HepG2 (cell line): ENCODE results near the gene RRP36. TPM values are rescaled to one million over a fixed set of nuclear protein-coding genes. Genes with fewer than 3 reads are reported as not detected.

Source experiments
- BRF2 ChIP-seq: sonication (generic); formaldehyde crosslinking; IDR thresholded peaks from 2 replicates; pipeline ENCODE4 v1.8.1; 2022; ENCODE audit warnings: mild to moderate bottlenecking, missing genetic modification reagents
- CEBPG ChIP-seq: IDR thresholded peaks from 2 replicates; pipeline ENCODE4 v1.6.1; 2016
- ERF ChIP-seq: IDR thresholded peaks from 2 replicates; pipeline ENCODE4 v1.6.1; 2018; ENCODE audit warnings: missing biosample characterization, missing genetic modification reagents
- FOXO1 ChIP-seq: sonication (generic); formaldehyde crosslinking; IDR thresholded peaks from 2 replicates; pipeline ENCODE4 v1.4.0; 2020; ENCODE audit warnings: missing genetic modification reagents
- KLF9 ChIP-seq: IDR thresholded peaks from 2 replicates; pipeline ENCODE4 v1.6.1; 2016; ENCODE audit warnings: low read depth
- KMT2A ChIP-seq: sonication (generic); formaldehyde crosslinking; IDR thresholded peaks from 2 replicates; pipeline ENCODE4 v1.4.0; 2020; ENCODE audit warnings: missing genetic modification reagents
- NCOR1 ChIP-seq: fragments of 200-600 bp; sonication (generic); IDR thresholded peaks from 2 replicates; pipeline ENCODE4 v1.7.0; 2017; ENCODE audit warnings: antibody characterized with exemption, low read length, borderline replicate concordance
- NFATC3 ChIP-seq: sonication (generic); formaldehyde crosslinking; IDR thresholded peaks from 2 replicates; pipeline ENCODE4 v1.5.1; 2020; ENCODE audit warnings: mild to moderate bottlenecking, missing genetic modification reagents
- NR3C1 ChIP-seq: sonication (generic); formaldehyde crosslinking; IDR thresholded peaks from 2 replicates; pipeline ENCODE4 v1.4.0; 2020; ENCODE audit warnings: missing genetic modification reagents
- PHF21A ChIP-seq: sonication (generic); formaldehyde crosslinking; IDR thresholded peaks from 2 replicates; pipeline ENCODE4 v1.5.0; 2020; ENCODE audit warnings: mild to moderate bottlenecking, missing genetic modification reagents
- RAD51 ChIP-seq: fragments of 450-650 bp; IDR thresholded peaks from 2 replicates; pipeline ENCODE4 v1.6.1; 2016; ENCODE audit warnings: borderline replicate concordance
- RBFOX2 ChIP-seq: fragments of 200-400 bp; formaldehyde crosslinking; IDR thresholded peaks from 2 replicates; pipeline ENCODE4 v1.6.1; 2017; ENCODE audit warnings: low read depth, mild to moderate bottlenecking, low read length
- SNAPC4 ChIP-seq: sonication (generic); formaldehyde crosslinking; IDR thresholded peaks from 2 replicates; pipeline ENCODE4 v1.4.0; 2020; ENCODE audit warnings: mild to moderate bottlenecking, missing genetic modification reagents
- SNAPC5 ChIP-seq: sonication (generic); formaldehyde crosslinking; IDR thresholded peaks from 2 replicates; pipeline ENCODE4 v1.8.1; 2023; ENCODE audit warnings: mild to moderate bottlenecking, missing genetic modification reagents, borderline replicate concordance
- TCF7 ChIP-seq: sonication (generic); IDR thresholded peaks from 2 replicates; pipeline ENCODE4 v1.6.1; 2016; ENCODE audit warnings: antibody characterized with exemption, low read depth
- TEF ChIP-seq: sonication (generic); formaldehyde crosslinking; IDR thresholded peaks from 2 replicates; pipeline ENCODE4 v1.5.0; 2020; ENCODE audit warnings: missing genetic modification reagents
- XBP1 ChIP-seq: sonication (generic); formaldehyde crosslinking; IDR thresholded peaks from 2 replicates; pipeline ENCODE4 v1.5.0; 2020; ENCODE audit warnings: missing genetic modification reagents
- ZNF121 ChIP-seq: sonication (generic); formaldehyde crosslinking; IDR thresholded peaks from 2 replicates; pipeline ENCODE4 v1.5.0; 2020; ENCODE audit warnings: mild to moderate bottlenecking, missing genetic modification reagents
- ZNF235 ChIP-seq: sonication (generic); formaldehyde crosslinking; IDR thresholded peaks from 2 replicates; pipeline ENCODE4 v1.8.1; 2023; ENCODE audit warnings: mild to moderate bottlenecking, missing genetic modification reagents, borderline replicate concordance
- ZNF614 ChIP-seq: IDR thresholded peaks from 2 replicates; pipeline ENCODE4 v1.6.1; 2018; ENCODE audit warnings: missing biosample characterization, missing genetic modification reagents, inconsistent platforms, borderline replicate concordance
- ZNF674 ChIP-seq: sonication (generic); formaldehyde crosslinking; IDR thresholded peaks from 2 replicates; pipeline ENCODE4 v1.5.0; 2020; ENCODE audit warnings: low read depth, mild to moderate bottlenecking, missing genetic modification reagents
- ZNF790 ChIP-seq: sonication (generic); formaldehyde crosslinking; IDR thresholded peaks from 2 replicates; pipeline ENCODE4 v1.8.0; 2022; ENCODE audit warnings: missing genetic modification reagents, mild to moderate bottlenecking, borderline replicate concordance
- polyA plus RNA-seq, 8 experiments: library from polyadenylated mRNA; depleted of rRNA in 3 of 8; stranded (reverse) in 7 of 8; unstranded in 1 of 8; fragments of >200 nt; fragmentation: Illumina TruSeq in 4 of 8; extraction: Trizol in 4 of 8; gene quantifications; 2 replicates each; pipeline versions ENCODE4 v1.2.1 to v1.2.3, GENCODE V29; 2011 to 2016; ENCODE audit warnings: low read depth in 4 of 8, missing spikeins in 1 of 8, mixed read lengths in 1 of 8; ENCODE audit not compliant: insufficient read depth in 1 of 8
- total RNA-seq, 5 experiments: library from RNA; depleted of rRNA; stranded (reverse); fragments of >200 nt; fragmentation: Illumina TruSeq; extraction: Trizol; gene quantifications; 2 replicates each; pipeline ENCODE4 v1.2.3, GENCODE V29; 2016; ENCODE audit warnings: low read depth in 1 of 5

RRP36 gene
- total and polyA plus RNA-seq, 2 of the 13 experiments (the other 11 are each of a cell fraction or from before 2014, with no cell fraction given) = 29.5 to 144 TPM

GRCh38 chr6:43060034-43060754, 38.8 kb downstream of the RRP36 start (continued):
- TF ChIP-seq SNAPC4 (CRISPR knock-in tag) (no peak), NR3C1 (no peak), ERF (peak; percentile 65), RAD51 (no peak), BRF2 (CRISPR knock-in tag) (no peak), KMT2A (peak; percentile 49; the same call in 1 of the 2 replicates), ZNF235 (CRISPR knock-in tag) (0 out of 2 replicates have a peak, but pooled peaks have one; percentile 53), SNAPC5 (peak; percentile 74; the same call in 1 of the 2 replicates), XBP1 (CRISPR knock-in tag) (no peak), ZNF614 (CRISPR knock-in tag) (peak; percentile 72; the same call in 1 of the 2 replicates), TEF (no peak), FOXO1 (CRISPR knock-in tag) (no peak; the same call in 1 of the 2 replicates), ZNF121 (CRISPR knock-in tag) (no peak), CEBPG (CRISPR knock-in tag) (peak; percentile 59; the same call in 1 of the 2 replicates), KLF9 (CRISPR knock-in tag) (0 out of 2 replicates have a peak, but pooled peaks have one; percentile 15), PHF21A (CRISPR knock-in tag) (peak; percentile 84), NFATC3 (CRISPR knock-in tag) (no peak), RBFOX2 (no peak; the same call in none of the 2 replicates), ZNF674 (no peak), NCOR1 (peak; percentile 72; the same call in 1 of the 2 replicates), ZNF790 (no peak), TCF7 (peak; percentile 27; the same call in 1 of the 2 replicates)
